GM12801 (cell line): Measurements from ENCODE around the gene FILIP1L.

Experiments used
- CTCF ChIP-seq: IDR thresholded peaks from one replicate; pipeline ENCODE4 v1.5.1; 2011; ENCODE audit warnings: control low read depth; ENCODE audit not compliant: insufficient read length; ENCODE audit errors: extremely low read depth

FILIP1L gene

GRCh38 chr3:99794485-99794884, 319.8 kb downstream of the FILIP1L start:
- TF ChIP-seq CTCF: no peak

- TF ChIP-seq CTCF: no peak
Observed at GRCh38 chr3:99789011-99789721, 325.1 kb downstream of the FILIP1L start.
